H1 (cell line): Measurements from ENCODE around the gene CARM1.
A peak's percentile ranks its signal among the peaks of the same experiment; 100 is the strongest.

Source experiments
- CBX5 ChIP-seq: fragments of 300-800, 300-1000 bp; sonication (generic); IDR thresholded peaks from 2 replicates; pipeline ENCODE4 v1.7.1; 2016; ENCODE audit warnings: antibody characterized with exemption, low read length, low read depth
- CREB1 ChIP-seq: IDR thresholded peaks from 2 replicates; pipeline ENCODE4 v1.6.1; 2012; ENCODE audit warnings: inconsistent platforms
- EZH2 ChIP-seq: fragments of 200-600 bp; sonication (generic); IDR thresholded peaks from 2 replicates; pipeline ENCODE4 v1.7.1; 2012; ENCODE audit warnings: low read depth, mild to moderate bottlenecking, moderate library complexity, low read length, inconsistent platforms; ENCODE audit not compliant: severe bottlenecking
- GABPA ChIP-seq: IDR thresholded peaks from 2 replicates; pipeline ENCODE4 v1.6.1; 2011; ENCODE audit warnings: mild to moderate bottlenecking, low read length, moderate library complexity, borderline replicate concordance; ENCODE audit not compliant: insufficient read depth
- NRF1 ChIP-seq: IDR thresholded peaks from 2 replicates; pipeline ENCODE4 v1.6.1; 2011; ENCODE audit warnings: mild to moderate bottlenecking, low read depth, low read length, improper control_type of control experiment
- POLR2A ChIP-seq, 2 experiments: IDR thresholded peaks; 1 replicate in 1 of 2; 2 replicates in 1 of 2; pipeline ENCODE4 v1.6.1; 2011; ENCODE audit warnings: low read depth in 2 of 2, low read length in 2 of 2, mild to moderate bottlenecking in 2 of 2; ENCODE audit errors: control extremely low read depth in 1 of 2
- POLR2AphosphoS5 ChIP-seq: IDR thresholded peaks from 2 replicates; pipeline ENCODE4 v1.6.1; 2011; ENCODE audit warnings: low read depth, low read length
- RAD21 ChIP-seq, 2 experiments: IDR thresholded peaks in 1 of 2; conservative IDR thresholded peaks in 1 of 2; 2 replicates each; pipeline ENCODE4 v1.6.1; 2011; ENCODE audit warnings: low read depth in 2 of 2, low read length in 2 of 2, improper control_type of control experiment in 1 of 2, inconsistent platforms in 1 of 2, mild to moderate bottlenecking in 1 of 2, moderate library complexity in 1 of 2
- SUZ12 ChIP-seq: fragments of 200-600 bp; sonication (generic); IDR thresholded peaks from 2 replicates; pipeline ENCODE4 v1.6.1; 2012; ENCODE audit warnings: mild to moderate bottlenecking, inconsistent platforms, low read length, moderate library complexity, mixed read lengths
- TAF1 ChIP-seq: IDR thresholded peaks from 2 replicates; pipeline ENCODE4 v1.6.1; 2011; ENCODE audit warnings: mild to moderate bottlenecking, low read depth, low read length
- TEAD4 ChIP-seq: IDR thresholded peaks from 2 replicates; pipeline ENCODE4 v1.6.1; 2012; ENCODE audit warnings: low read depth, low read length, inconsistent platforms, mixed read lengths
- TF ChIP-seq, protein P1 (sequence below): IDR thresholded peaks from 2 replicates; pipeline ENCODE4 v1.6.1; 2012; ENCODE audit warnings: inconsistent platforms
- TF ChIP-seq, protein P2 (sequence below), 3 experiments: IDR thresholded peaks; 1 replicate in 2 of 3; 2 replicates in 1 of 3; pipeline versions ENCODE4 v1.5.1 to v1.6.1; 2011; ENCODE audit warnings: low read length in 3 of 3, mild to moderate bottlenecking in 3 of 3, inconsistent platforms in 2 of 3, low read depth in 1 of 3, moderate library complexity in 1 of 3; ENCODE audit not compliant: insufficient read depth in 1 of 3; ENCODE audit errors: control extremely low read depth in 1 of 3

DNA sequence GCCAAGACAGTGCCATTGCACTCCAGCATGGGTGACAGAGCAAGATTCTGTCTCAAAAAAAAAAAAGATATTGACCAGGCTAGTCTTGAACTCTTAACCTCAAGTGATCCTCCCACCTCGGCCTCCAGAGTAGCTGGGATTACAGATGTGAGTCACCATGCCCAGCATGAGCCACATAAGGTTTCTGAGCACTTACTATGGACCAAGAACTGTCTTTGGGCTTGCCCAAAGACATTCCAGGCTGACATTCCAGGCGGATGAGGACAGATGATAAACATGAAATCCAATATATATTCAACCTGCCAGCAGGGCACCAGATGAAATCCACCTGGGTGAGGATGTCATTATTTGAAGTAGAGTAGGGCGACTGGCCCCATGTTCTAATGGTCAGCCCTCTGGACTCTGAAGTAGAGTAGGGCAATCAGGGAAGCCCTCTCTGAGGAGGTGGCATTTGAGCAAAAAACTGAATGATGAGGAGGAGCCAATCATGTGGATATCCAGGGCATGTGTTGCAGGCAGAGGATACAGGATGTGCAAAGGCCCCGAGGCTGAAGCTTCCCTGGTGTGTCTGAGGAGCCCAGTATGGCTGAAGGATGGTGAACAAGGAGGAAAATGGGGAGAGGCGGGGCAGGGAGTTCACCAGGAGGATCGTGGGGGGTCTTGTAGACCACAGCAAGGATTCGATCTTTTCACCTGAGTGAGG is 19.1 kb upstream of the CARM1 start:
- no peak for TF ChIP-seq CBX5
- TF ChIP-seq, protein P1, sequence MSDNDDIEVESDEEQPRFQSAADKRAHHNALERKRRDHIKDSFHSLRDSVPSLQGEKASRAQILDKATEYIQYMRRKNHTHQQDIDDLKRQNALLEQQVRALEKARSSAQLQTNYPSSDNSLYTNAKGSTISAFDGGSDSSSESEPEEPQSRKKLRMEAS, result no peak
- TF ChIP-seq POLR2A (IDR thresholded peaks at IDR 0.05; ENCODE audit: control extremely low read depth in 1 of 2, low read depth in 2 of 2, low read length in 2 of 2), result no peak
- TF ChIP-seq POLR2AphosphoS5, result no peak
- TF ChIP-seq, protein P2, sequence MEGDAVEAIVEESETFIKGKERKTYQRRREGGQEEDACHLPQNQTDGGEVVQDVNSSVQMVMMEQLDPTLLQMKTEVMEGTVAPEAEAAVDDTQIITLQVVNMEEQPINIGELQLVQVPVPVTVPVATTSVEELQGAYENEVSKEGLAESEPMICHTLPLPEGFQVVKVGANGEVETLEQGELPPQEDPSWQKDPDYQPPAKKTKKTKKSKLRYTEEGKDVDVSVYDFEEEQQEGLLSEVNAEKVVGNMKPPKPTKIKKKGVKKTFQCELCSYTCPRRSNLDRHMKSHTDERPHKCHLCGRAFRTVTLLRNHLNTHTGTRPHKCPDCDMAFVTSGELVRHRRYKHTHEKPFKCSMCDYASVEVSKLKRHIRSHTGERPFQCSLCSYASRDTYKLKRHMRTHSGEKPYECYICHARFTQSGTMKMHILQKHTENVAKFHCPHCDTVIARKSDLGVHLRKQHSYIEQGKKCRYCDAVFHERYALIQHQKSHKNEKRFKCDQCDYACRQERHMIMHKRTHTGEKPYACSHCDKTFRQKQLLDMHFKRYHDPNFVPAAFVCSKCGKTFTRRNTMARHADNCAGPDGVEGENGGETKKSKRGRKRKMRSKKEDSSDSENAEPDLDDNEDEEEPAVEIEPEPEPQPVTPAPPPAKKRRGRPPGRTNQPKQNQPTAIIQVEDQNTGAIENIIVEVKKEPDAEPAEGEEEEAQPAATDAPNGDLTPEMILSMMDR (IDR thresholded peaks at IDR 0.05; ENCODE audit: control extremely low read depth in 1 of 3, insufficient read depth in 1 of 3, low read depth in 1 of 3, low read length in 3 of 3), result no peak
- TF ChIP-seq TAF1, result no peak
- no peak for TF ChIP-seq CREB1
- peak; percentile 27; the same call in 1 of the 2 replicates for TF ChIP-seq TEAD4
- no peak for TF ChIP-seq GABPA
- no peak for TF ChIP-seq SUZ12
- TF ChIP-seq RAD21 (IDR thresholded peaks at IDR 0.05 in 1 of 2, conservative IDR thresholded peaks at IDR 0.05 in 1 of 2; ENCODE audit: low read depth in 2 of 2, low read length in 2 of 2), result no peak
- no peak for TF ChIP-seq NRF1
- TF ChIP-seq EZH2, result no peak
